K562 (cell line): ENCODE data around the gene NCOA1. TPM values are rescaled to one million over a fixed set of nuclear protein-coding genes. Genes with fewer than 3 reads are reported as not detected.

Source experiments
- CBX1 ChIP-seq: sonication (generic); IDR thresholded peaks from 2 replicates; pipeline ENCODE4 v1.6.1; 2016; ENCODE audit warnings: antibody characterized with exemption, low read depth, mild to moderate bottlenecking
- CHD1 ChIP-seq: fragments of 200-600 bp; sonication (generic); IDR thresholded peaks from one replicate; pipeline ENCODE4 v1.6.1; 2012; ENCODE audit warnings: mild to moderate bottlenecking, moderate library complexity, low read length, inconsistent platforms
- HNRNPL ChIP-seq: fragments of 200-400 bp; formaldehyde crosslinking; IDR thresholded peaks from 2 replicates; pipeline ENCODE4 v1.6.1; 2017; ENCODE audit warnings: low read depth, mild to moderate bottlenecking, low read length
- MEIS2 ChIP-seq: fragments of 450-650 bp; IDR thresholded peaks from 2 replicates; pipeline ENCODE4 v1.6.1; 2014; ENCODE audit warnings: mild to moderate bottlenecking; ENCODE audit not compliant: partially characterized antibody
- SLC30A9 ChIP-seq: fragments of 250-450 bp; sonication (Bioruptor Pico); IDR thresholded peaks from 2 replicates; pipeline ENCODE4 v1.8.0; 2022; ENCODE audit warnings: mild to moderate bottlenecking, moderate library complexity
- SMAD2 ChIP-seq: fragments of 150-350 bp; IDR thresholded peaks from 2 replicates; pipeline ENCODE4 v1.6.1; 2014; ENCODE audit warnings: low read depth, mild to moderate bottlenecking, low read length
- SOX6 ChIP-seq: fragments of 450-650 bp; IDR thresholded peaks from 2 replicates; pipeline ENCODE4 v1.6.1; 2014; ENCODE audit warnings: mild to moderate bottlenecking
- SP1 ChIP-seq: sonication (generic); formaldehyde crosslinking; IDR thresholded peaks from 2 replicates; pipeline ENCODE4 v1.8.1; 2022; ENCODE audit warnings: mild to moderate bottlenecking, missing genetic modification reagents
- SRSF1 ChIP-seq: fragments of 200-400 bp; formaldehyde crosslinking; IDR thresholded peaks from 2 replicates; pipeline ENCODE4 v1.6.1; 2017; ENCODE audit warnings: mild to moderate bottlenecking, low read depth, low read length, moderate library complexity
- ZFX ChIP-seq: sonication (generic); formaldehyde crosslinking; IDR thresholded peaks from 2 replicates; pipeline ENCODE4 v1.8.0; 2022; ENCODE audit warnings: mild to moderate bottlenecking, missing genetic modification reagents, moderate library complexity
- ZKSCAN1 ChIP-seq: fragments of 150-350 bp; IDR thresholded peaks from 2 replicates; pipeline ENCODE4 v1.6.1; 2016; ENCODE audit warnings: low read depth, low read length
- ZNF239 ChIP-seq: fragments of 250-450 bp; sonication (Bioruptor Pico); IDR thresholded peaks from 2 replicates; pipeline ENCODE4 v1.4.0; 2020; ENCODE audit warnings: mild to moderate bottlenecking
- polyA plus RNA-seq, 8 experiments: library from polyadenylated mRNA; depleted of rRNA in 4 of 8; stranded (reverse) in 5 of 8; unstranded in 3 of 8; fragments of >200 nt; fragmentation: Nextera tagmentation in 2 of 8; fragmentation: Illumina TruSeq in 1 of 8; extraction: Ambion mirVana in 2 of 8; extraction: Trizol in 1 of 8; gene quantifications; 2 replicates each; pipeline versions ENCODE4 v1.2.1 to v1.2.3, GENCODE V29; 2011 to 2014; ENCODE audit warnings: inconsistent platforms in 1 of 8, missing spikeins in 1 of 8
- total RNA-seq, 7 experiments: library from RNA; depleted of rRNA in 6 of 7; stranded (reverse); fragments of >200 nt in 6 of 7; fragmentation: Illumina TruSeq in 2 of 7; extraction: Trizol in 2 of 7; gene quantifications; 2 replicates each; pipeline versions ENCODE4 v1.2.1 to v1.2.3, GENCODE V29; 2011 to 2021; ENCODE audit warnings: low replicate concordance in 1 of 7
- TF ChIP-seq, protein P1 (sequence below): fragments of 450-650 bp; IDR thresholded peaks from 2 replicates; pipeline ENCODE4 v1.6.1; 2016; ENCODE audit warnings: mild to moderate bottlenecking, moderate library complexity
- TF ChIP-seq, protein P2 (sequence below): fragments of 450-650 bp; conservative IDR thresholded peaks from 2 replicates; pipeline ENCODE4 v1.6.1; 2016; ENCODE audit warnings: missing genetic modification characterization, low read depth, mild to moderate bottlenecking, missing compliant biosample characterization, moderate library complexity

Gene NCOA1
- total and polyA plus RNA-seq, 9 of the 15 experiments (the other 6 are each of a cell fraction or from before 2014, with no cell fraction given), result 4.9 to 25.7 (median 17.0) TPM

DNA sequence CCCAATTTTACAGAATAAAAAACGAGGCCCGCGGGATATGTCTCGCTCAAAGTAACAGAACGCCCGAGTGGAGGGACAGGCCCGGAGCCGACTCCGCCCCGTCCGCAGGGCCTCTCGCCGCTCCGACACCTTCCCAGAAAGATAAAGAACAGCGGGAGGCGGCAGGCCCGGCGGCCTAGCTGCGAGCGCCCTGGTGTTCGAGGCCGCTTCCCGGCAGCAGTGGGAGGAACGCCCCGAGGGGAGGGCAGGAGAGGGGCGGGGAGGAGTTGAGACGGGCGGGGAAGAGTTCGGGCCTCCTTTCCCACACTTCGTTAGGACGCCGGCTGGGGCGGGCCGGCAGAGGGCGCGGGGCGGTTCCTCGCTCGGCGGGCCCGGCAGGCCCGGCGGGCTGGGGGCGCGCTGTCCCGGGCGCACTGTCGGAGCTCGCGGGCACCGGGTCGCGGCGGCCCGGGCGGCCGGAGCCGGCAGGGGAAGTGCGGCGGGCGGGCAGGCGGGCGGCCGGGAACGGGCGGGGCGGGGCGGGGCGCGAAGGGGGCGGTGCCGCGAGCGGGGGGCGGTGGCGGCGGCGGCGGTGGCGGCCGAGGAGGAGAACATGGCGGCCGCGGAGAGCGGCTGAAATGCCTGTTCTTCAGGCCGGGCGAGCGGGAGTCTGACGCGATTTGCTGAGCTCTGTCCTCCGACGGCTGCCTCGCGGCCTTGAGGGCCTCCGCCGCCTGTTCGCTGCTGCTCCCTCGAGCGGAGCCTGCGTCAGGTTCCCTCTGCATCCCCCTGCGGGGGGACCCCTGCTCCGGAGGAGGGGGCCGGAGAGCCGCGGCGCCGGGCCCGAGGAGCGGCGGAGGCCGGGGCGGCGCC lies at the start of gene NCOA1 (continued):
- peak; percentile 90 for TF ChIP-seq ZFX (CRISPR knock-in tag)
- TF ChIP-seq SMAD2, result no peak
- no peak for TF ChIP-seq HNRNPL
- no peak for TF ChIP-seq MEIS2
- no peak for TF ChIP-seq SRSF1
- TF ChIP-seq, protein P1, sequence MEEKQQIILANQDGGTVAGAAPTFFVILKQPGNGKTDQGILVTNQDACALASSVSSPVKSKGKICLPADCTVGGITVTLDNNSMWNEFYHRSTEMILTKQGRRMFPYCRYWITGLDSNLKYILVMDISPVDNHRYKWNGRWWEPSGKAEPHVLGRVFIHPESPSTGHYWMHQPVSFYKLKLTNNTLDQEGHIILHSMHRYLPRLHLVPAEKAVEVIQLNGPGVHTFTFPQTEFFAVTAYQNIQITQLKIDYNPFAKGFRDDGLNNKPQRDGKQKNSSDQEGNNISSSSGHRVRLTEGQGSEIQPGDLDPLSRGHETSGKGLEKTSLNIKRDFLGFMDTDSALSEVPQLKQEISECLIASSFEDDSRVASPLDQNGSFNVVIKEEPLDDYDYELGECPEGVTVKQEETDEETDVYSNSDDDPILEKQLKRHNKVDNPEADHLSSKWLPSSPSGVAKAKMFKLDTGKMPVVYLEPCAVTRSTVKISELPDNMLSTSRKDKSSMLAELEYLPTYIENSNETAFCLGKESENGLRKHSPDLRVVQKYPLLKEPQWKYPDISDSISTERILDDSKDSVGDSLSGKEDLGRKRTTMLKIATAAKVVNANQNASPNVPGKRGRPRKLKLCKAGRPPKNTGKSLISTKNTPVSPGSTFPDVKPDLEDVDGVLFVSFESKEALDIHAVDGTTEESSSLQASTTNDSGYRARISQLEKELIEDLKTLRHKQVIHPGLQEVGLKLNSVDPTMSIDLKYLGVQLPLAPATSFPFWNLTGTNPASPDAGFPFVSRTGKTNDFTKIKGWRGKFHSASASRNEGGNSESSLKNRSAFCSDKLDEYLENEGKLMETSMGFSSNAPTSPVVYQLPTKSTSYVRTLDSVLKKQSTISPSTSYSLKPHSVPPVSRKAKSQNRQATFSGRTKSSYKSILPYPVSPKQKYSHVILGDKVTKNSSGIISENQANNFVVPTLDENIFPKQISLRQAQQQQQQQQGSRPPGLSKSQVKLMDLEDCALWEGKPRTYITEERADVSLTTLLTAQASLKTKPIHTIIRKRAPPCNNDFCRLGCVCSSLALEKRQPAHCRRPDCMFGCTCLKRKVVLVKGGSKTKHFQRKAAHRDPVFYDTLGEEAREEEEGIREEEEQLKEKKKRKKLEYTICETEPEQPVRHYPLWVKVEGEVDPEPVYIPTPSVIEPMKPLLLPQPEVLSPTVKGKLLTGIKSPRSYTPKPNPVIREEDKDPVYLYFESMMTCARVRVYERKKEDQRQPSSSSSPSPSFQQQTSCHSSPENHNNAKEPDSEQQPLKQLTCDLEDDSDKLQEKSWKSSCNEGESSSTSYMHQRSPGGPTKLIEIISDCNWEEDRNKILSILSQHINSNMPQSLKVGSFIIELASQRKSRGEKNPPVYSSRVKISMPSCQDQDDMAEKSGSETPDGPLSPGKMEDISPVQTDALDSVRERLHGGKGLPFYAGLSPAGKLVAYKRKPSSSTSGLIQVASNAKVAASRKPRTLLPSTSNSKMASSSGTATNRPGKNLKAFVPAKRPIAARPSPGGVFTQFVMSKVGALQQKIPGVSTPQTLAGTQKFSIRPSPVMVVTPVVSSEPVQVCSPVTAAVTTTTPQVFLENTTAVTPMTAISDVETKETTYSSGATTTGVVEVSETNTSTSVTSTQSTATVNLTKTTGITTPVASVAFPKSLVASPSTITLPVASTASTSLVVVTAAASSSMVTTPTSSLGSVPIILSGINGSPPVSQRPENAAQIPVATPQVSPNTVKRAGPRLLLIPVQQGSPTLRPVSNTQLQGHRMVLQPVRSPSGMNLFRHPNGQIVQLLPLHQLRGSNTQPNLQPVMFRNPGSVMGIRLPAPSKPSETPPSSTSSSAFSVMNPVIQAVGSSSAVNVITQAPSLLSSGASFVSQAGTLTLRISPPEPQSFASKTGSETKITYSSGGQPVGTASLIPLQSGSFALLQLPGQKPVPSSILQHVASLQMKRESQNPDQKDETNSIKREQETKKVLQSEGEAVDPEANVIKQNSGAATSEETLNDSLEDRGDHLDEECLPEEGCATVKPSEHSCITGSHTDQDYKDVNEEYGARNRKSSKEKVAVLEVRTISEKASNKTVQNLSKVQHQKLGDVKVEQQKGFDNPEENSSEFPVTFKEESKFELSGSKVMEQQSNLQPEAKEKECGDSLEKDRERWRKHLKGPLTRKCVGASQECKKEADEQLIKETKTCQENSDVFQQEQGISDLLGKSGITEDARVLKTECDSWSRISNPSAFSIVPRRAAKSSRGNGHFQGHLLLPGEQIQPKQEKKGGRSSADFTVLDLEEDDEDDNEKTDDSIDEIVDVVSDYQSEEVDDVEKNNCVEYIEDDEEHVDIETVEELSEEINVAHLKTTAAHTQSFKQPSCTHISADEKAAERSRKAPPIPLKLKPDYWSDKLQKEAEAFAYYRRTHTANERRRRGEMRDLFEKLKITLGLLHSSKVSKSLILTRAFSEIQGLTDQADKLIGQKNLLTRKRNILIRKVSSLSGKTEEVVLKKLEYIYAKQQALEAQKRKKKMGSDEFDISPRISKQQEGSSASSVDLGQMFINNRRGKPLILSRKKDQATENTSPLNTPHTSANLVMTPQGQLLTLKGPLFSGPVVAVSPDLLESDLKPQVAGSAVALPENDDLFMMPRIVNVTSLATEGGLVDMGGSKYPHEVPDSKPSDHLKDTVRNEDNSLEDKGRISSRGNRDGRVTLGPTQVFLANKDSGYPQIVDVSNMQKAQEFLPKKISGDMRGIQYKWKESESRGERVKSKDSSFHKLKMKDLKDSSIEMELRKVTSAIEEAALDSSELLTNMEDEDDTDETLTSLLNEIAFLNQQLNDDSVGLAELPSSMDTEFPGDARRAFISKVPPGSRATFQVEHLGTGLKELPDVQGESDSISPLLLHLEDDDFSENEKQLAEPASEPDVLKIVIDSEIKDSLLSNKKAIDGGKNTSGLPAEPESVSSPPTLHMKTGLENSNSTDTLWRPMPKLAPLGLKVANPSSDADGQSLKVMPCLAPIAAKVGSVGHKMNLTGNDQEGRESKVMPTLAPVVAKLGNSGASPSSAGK, result peak; percentile 62; the same call in 1 of the 2 replicates
- TF ChIP-seq SOX6, result 0 out of 2 replicates have a peak, but pooled peaks have one; percentile 37
- no peak; the same call in 1 of the 2 replicates for TF ChIP-seq CBX1
- TF ChIP-seq ZNF239 (CRISPR knock-in tag), result no peak
- TF ChIP-seq, protein P2, sequence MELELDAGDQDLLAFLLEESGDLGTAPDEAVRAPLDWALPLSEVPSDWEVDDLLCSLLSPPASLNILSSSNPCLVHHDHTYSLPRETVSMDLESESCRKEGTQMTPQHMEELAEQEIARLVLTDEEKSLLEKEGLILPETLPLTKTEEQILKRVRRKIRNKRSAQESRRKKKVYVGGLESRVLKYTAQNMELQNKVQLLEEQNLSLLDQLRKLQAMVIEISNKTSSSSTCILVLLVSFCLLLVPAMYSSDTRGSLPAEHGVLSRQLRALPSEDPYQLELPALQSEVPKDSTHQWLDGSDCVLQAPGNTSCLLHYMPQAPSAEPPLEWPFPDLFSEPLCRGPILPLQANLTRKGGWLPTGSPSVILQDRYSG, result no peak
- TF ChIP-seq ZKSCAN1, result peak; percentile 73
- TF ChIP-seq SLC30A9 (CRISPR knock-in tag), result no peak
- TF ChIP-seq CHD1, result no peak
- peak; percentile 80 for TF ChIP-seq SP1 (CRISPR knock-in tag)
